Activated T-cell treated with anti-CD3 and anti-CD28 coated beads, Interleukin-2, amount 50 U/mL, for 24 hours (primary cell): Measurements from ENCODE around the gene MDC1.
"Not testable (repeated sequence)": the region's sequence is repeated elsewhere in the genome, so short reads cannot be mapped to it uniquely, and the experiment has no call there.

Experiments used
- DNase-seq: peaks from one replicate; pipeline ENCODE4 v3.0.0-alpha.2; 2020
- H3K27ac Mint-ChIP-seq: 2 replicates; pipeline ENCODE4 v1.8.0; 2020; ENCODE audit warnings: mild to moderate bottlenecking, mixed read lengths
- H3K27me3 Mint-ChIP-seq: 2 replicates; pipeline ENCODE4 v1.8.0; 2020; ENCODE audit warnings: mixed read lengths
- H3K36me3 Mint-ChIP-seq: 2 replicates; pipeline ENCODE4 v1.8.0; 2020; ENCODE audit warnings: low read depth, mixed read lengths
- H3K4me1 Mint-ChIP-seq: 2 replicates; pipeline ENCODE4 v1.8.0; 2020; ENCODE audit warnings: low read depth, mixed read lengths
- H3K4me3 Mint-ChIP-seq: 2 replicates; pipeline ENCODE4 v1.8.0; 2020; ENCODE audit warnings: mild to moderate bottlenecking, moderate library complexity, mixed read lengths
- H3K9me3 Mint-ChIP-seq: 2 replicates; pipeline ENCODE4 v1.8.0; 2020; ENCODE audit warnings: mixed read lengths

The MDC1 gene

GRCh38 chr6:30717129-30717844 lies at the start of gene MDC1:
MDC1 (minus strand) TSS chr6:30717281; CDS start chr6:30715175, 2,106 bp downstream.
- peak within 1 kb of the TSS; percentile 96 for H3K27ac Mint-ChIP-seq
- H3K4me3 Mint-ChIP-seq: peak within 1 kb of the TSS; percentile 99
- peaks cover 2% of the 10 kb centered on the region for H3K9me3 Mint-ChIP-seq
- H3K27me3 Mint-ChIP-seq: no peaks in the 10 kb centered on the region
- peaks cover 47% of the 10 kb centered on the region for H3K4me1 Mint-ChIP-seq
- peaks cover 83% of the 10 kb centered on the region for H3K36me3 Mint-ChIP-seq
- peak; percentile 98 for DNase-seq

- Mint-ChIP-seq H3K4me3 (peak overlapping the region; percentile 70), H3K4me1 (peaks cover 83% of the 10 kb centered on the region), H3K36me3 (no peaks in the 10 kb centered on the region), H3K9me3 (peaks cover 6% of the 10 kb centered on the region), H3K27ac (peak overlapping the region; percentile 100), H3K27me3 (no peaks in the 10 kb centered on the region)
- DNase-seq: no peak
Measured at GRCh38 chr6:30766461-30767157, 49.5 kb upstream of the MDC1 start.

- not testable (repeated sequence) for H3K4me3 Mint-ChIP-seq, DNase-seq, H3K36me3 Mint-ChIP-seq, H3K27ac Mint-ChIP-seq, H3K27me3 Mint-ChIP-seq, H3K9me3 Mint-ChIP-seq
- peaks cover 83% of the 10 kb centered on the region for H3K4me1 Mint-ChIP-seq
Measured at GRCh38 chr6:30765495-30765894, 48.4 kb upstream of the MDC1 start.

DNA sequence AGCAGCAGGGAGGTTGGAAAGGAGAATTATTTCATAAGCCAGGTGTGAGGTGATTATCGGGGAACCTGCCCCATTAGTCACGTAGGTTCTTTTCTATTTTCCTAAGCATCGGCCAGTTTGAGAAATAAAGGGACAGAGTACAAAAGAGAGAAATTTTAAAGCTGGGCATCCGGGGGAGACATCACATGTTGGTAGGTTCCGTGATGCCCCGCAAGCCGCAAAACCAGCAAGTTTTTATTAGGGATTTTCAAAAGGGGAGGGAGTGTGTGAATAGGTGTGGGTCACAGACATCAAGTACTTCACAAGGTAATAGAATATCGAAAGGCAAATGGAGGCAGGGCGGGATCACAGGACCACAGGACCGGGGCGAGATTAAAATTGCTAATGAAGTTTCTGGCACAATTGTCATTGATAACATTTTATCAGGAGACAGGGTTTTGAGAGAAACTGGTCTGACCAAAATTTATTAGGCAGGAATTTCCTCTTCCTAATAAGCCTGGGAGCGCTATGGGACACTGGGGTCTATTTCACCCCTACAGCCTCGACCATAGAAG lies 47.5 kb upstream of the MDC1 start:
- not testable (repeated sequence) for H3K36me3 Mint-ChIP-seq, DNase-seq, H3K9me3 Mint-ChIP-seq, H3K27me3 Mint-ChIP-seq, H3K4me3 Mint-ChIP-seq
- Mint-ChIP-seq H3K4me1 (peaks cover 80% of the 10 kb centered on the region), H3K27ac (peak overlapping the region; percentile 89)

- Mint-ChIP-seq H3K4me1 (peaks cover 78% of the 10 kb centered on the region), H3K27ac (peak overlapping the region; percentile 89), H3K4me3 (peak overlapping the region; percentile 18)
Measured at GRCh38 chr6:30763618-30764489, 46.8 kb upstream of the MDC1 start.

DNA sequence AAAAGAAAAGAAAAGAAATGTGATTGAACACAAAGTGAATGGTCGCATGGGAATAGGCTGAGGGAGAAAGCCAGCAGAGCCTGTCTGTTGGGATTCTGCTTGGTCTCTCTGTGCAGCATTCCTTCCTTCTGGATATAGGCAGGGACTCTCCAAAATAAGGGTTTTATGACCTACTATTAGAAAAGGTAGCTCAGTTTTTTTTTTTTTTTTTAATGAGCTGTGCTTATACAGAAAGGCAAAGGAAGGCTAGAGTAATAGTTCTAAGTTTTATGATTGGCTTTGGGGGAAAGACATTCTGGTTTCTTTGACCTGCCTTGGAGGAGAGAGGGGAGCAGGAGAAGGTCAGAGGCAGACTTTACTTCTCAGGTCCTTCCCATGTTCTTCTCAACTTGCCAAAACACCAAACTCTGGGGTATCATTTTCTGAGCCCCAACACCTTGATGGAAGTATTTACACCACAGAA lies 46.1 kb upstream of the MDC1 start:
- no peak for DNase-seq
- peaks cover 75% of the 10 kb centered on the region for H3K4me1 Mint-ChIP-seq
- peak overlapping the region; percentile 89 for H3K27ac Mint-ChIP-seq
- peaks cover 2% of the 10 kb centered on the region for H3K9me3 Mint-ChIP-seq
- no peaks in the 10 kb centered on the region for H3K36me3 Mint-ChIP-seq
- no peaks in the 10 kb centered on the region for H3K27me3 Mint-ChIP-seq
- no peak overlapping the region for H3K4me3 Mint-ChIP-seq

More at GRCh38 chr6:30763618-30764489, 46.8 kb upstream of the MDC1 start:
- peaks cover 2% of the 10 kb centered on the region for H3K9me3 Mint-ChIP-seq
- no peak for DNase-seq
- no peaks in the 10 kb centered on the region for H3K27me3 Mint-ChIP-seq
- H3K36me3 Mint-ChIP-seq: no peaks in the 10 kb centered on the region

- H3K27me3 Mint-ChIP-seq: no peaks in the 10 kb centered on the region
- peak overlapping the region; percentile 6 for H3K27ac Mint-ChIP-seq
- DNase-seq: no peak
- H3K36me3 Mint-ChIP-seq: no peaks in the 10 kb centered on the region
- H3K4me3 Mint-ChIP-seq: no peak overlapping the region
- H3K9me3 Mint-ChIP-seq: peaks cover 2% of the 10 kb centered on the region
- peaks cover 69% of the 10 kb centered on the region for H3K4me1 Mint-ChIP-seq
Measured at GRCh38 chr6:30761791-30762429, 44.8 kb upstream of the MDC1 start.

DNA sequence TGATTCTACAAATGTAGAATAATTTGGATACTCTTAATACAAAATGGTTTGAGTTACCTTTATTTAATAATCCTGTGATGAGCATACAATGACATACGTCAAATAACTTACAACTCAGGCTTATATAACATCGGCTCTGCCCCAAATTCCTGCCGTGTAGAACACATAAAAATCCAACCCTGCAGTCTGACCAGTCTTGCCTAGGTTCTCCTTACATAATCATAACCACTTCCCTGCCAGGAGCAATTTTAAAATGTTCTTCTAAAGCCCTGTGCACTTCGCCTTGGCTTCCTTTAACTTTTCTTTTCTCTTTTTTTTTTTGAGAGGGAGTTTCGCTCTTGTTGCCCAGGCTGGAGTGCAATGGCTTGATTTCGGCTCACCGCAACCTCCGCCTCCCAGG lies 43.5 kb upstream of the MDC1 start:
- peaks cover 59% of the 10 kb centered on the region for H3K4me1 Mint-ChIP-seq
- H3K27ac Mint-ChIP-seq: no peak overlapping the region
- DNase-seq: no peak
- no peaks in the 10 kb centered on the region for H3K36me3 Mint-ChIP-seq
- H3K27me3 Mint-ChIP-seq: no peaks in the 10 kb centered on the region
- H3K4me3 Mint-ChIP-seq: no peak overlapping the region
- no peaks in the 10 kb centered on the region for H3K9me3 Mint-ChIP-seq

- Mint-ChIP-seq H3K4me3 (no peak overlapping the region), H3K4me1 (peaks cover 56% of the 10 kb centered on the region), H3K36me3 (no peaks in the 10 kb centered on the region), H3K27ac (no peak overlapping the region), H3K9me3 (no peaks in the 10 kb centered on the region), H3K27me3 (no peaks in the 10 kb centered on the region)
- DNase-seq: no peak
Measured at GRCh38 chr6:30759575-30760239, 42.6 kb upstream of the MDC1 start.

DNA sequence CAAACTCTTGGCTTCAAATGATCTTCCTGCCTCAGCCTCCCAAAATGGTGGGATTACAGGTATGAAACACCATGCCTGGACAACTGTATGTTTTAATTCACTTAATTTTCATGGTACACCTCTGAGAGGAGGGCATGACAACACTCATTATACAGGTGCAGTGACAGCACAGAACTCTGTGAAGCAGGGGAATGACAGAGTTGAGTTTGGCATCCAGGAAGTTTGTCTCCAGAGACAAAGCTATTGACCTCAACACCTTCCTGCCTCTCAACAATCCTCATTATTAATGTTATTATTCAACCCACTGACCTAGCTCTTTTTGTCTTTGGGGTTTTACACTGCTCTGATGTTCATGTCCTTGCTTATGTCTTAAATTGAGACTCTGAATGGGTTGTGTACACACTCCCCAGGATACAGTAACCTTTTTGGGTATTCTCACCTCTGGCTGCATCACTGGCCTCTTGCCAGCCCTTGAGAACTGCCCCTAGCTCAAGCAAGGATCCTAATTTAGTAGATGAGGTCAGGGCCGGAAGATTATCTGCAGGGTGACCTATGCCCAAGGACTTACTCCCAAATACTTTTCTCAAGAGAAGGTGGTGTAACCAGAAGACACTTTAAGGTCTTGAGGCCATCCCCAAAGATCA lies 40.3 kb upstream of the MDC1 start:
- Mint-ChIP-seq H3K9me3 (no peaks in the 10 kb centered on the region), H3K36me3 (no peaks in the 10 kb centered on the region), H3K27me3 (no peaks in the 10 kb centered on the region), H3K4me3 (no peak overlapping the region), H3K27ac (no peak overlapping the region), H3K4me1 (peaks cover 50% of the 10 kb centered on the region)
- no peak for DNase-seq

DNA sequence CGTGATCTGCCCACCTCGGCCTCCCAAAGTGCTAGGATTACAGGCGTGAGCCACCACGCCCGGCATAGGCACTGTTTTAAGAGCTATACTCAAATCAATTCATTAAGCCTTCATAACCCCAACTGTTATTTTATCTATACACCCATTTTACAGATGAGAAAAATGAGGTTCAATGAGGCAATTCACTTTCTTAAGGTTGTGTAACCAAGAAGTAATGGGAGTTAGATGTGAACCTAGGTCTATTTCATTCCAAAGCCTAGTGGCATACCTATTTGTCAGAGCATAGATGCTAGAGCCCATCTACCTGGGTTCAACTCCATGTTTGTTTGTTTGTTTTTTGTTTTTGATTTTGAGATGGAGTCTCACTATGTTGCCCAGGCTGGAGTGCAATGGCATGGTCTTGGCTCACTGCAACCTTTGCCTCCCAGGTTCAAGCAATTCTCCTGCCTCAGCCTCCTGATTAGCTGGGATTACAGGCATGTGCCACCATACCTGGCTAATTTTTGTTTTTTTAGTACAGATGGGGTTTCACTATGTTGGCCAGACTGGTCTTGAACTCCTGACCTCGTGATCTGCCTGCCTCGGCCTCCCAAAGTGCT lies 39.4 kb upstream of the MDC1 start:
- H3K4me1 Mint-ChIP-seq: peaks cover 48% of the 10 kb centered on the region

DNA sequence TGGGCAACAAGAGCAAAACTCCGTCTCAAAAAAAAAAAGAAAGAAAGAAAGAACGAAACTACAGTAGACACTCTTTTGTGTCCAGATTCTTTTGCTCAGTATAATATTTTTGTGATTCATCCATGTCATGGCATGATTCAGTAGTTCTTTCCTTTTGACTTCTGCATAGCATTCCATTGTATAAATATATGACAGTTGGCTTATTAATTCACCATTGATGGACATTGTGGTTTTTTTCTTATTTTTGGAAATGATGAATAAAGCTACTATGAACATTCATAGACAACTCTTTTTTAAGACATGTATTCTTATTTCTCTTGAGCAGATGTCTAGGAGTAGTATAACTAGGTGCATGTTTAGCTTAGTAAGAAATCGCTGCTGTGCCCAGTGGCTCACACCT lies 37.5 kb upstream of the MDC1 start:
- H3K36me3 Mint-ChIP-seq: no peaks in the 10 kb centered on the region
- H3K4me3 Mint-ChIP-seq: no peak overlapping the region
- H3K27me3 Mint-ChIP-seq: no peaks in the 10 kb centered on the region

More for the DNA sequence above, 39.4 kb upstream of the MDC1 start:
- H3K27ac Mint-ChIP-seq, DNase-seq, H3K36me3 Mint-ChIP-seq, H3K9me3 Mint-ChIP-seq, H3K4me3 Mint-ChIP-seq, H3K27me3 Mint-ChIP-seq: not testable (repeated sequence)

More for the DNA sequence above, 37.5 kb upstream of the MDC1 start:
- H3K4me1 Mint-ChIP-seq: peaks cover 43% of the 10 kb centered on the region
- H3K9me3 Mint-ChIP-seq: no peaks in the 10 kb centered on the region
- DNase-seq: no peak
- no peak overlapping the region for H3K27ac Mint-ChIP-seq
